WERI-Rb-1 (cell line): ENCODE measurements around the gene PPM1L.
"Not testable (repeated sequence)": the region's sequence is repeated elsewhere in the genome, so short reads cannot be mapped to it uniquely, and the experiment has no call there.

Experiments
- DNase-seq: peaks from one replicate; pipeline ENCODE4 v3.0.0-alpha.2; 2020
- H3K27ac ChIP-seq: fragments of 250-450 bp; sonication (Bioruptor Pico); 2 replicates; pipeline ENCODE4 v1.5.1; 2020; ENCODE audit warnings: mild to moderate bottlenecking, moderate library complexity
- H3K27me3 ChIP-seq: fragments of 250-450 bp; sonication (Bioruptor Pico); 2 replicates; pipeline ENCODE4 v1.5.1; 2021; ENCODE audit warnings: mild to moderate bottlenecking, low read depth, moderate library complexity; ENCODE audit not compliant: insufficient read depth, severe bottlenecking
- H3K36me3 ChIP-seq: fragments of 250-450 bp; sonication (Bioruptor Pico); 2 replicates; pipeline ENCODE4 v1.5.1; 2020; ENCODE audit warnings: mild to moderate bottlenecking, moderate library complexity
- H3K4me3 ChIP-seq: 2 replicates; pipeline ENCODE4 v1.5.1; 2011; ENCODE audit warnings: low read depth, mild to moderate bottlenecking, control low read depth, low read length
- H3K9me3 ChIP-seq: fragments of 250-450 bp; sonication (Bioruptor Pico); 2 replicates; pipeline ENCODE4 v1.5.1; 2021; ENCODE audit warnings: mild to moderate bottlenecking, moderate library complexity; ENCODE audit not compliant: severe bottlenecking
- CTCF ChIP-seq: IDR thresholded peaks from 2 replicates; pipeline ENCODE4 v1.5.1; 2011; ENCODE audit warnings: low read depth, mild to moderate bottlenecking, control low read depth, inconsistent platforms, low read length

Gene PPM1L

GRCh38 chr3:160755776-160756304 is at the start of gene PPM1L:
Gene PPM1L (plus strand): TSS chr3:160756231.
- H3K27ac ChIP-seq, result peak within 1 kb of the TSS; percentile 95
- H3K27me3 ChIP-seq, result no peaks in the 10 kb centered on the region
- no peak for TF ChIP-seq CTCF
- H3K4me3 ChIP-seq, result peak within 1 kb of the TSS; percentile 79
- peaks cover 5% of the 10 kb centered on the region for H3K36me3 ChIP-seq
- H3K9me3 ChIP-seq, result no peaks in the 10 kb centered on the region
- DNase-seq, result peak; percentile 55

DNA sequence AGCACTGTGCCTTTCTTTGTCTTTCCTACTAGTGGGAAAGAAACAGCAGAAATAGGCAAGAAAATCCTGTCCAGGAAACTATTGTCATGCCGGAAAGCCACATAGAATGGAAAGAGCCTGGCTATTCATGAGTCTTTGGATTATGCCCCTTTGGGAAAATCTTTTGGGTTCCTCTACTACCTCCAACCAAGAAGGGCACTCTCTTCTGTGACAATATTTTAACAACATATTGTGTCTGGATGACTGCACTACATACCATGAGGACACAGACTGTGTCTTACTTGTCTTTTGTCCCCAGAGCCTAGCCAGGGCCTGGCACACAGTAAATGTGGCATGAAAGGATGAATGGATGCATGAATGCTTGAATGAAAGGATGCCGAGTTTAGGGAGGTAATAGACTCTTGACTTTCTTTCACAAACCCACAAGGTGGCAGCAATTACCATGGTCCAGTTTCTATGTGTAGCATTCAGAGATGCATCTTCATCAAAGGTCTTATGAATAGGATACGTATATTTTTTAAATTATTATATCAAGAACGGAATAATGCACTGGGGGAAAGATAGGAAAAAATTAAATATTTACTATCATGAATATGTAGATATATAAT is 48.7 kb upstream of the PPM1L start:
- DNase-seq, result peak; percentile 30
- TF ChIP-seq CTCF, result peak; percentile 49
- no peak overlapping the region for H3K4me3 ChIP-seq
- H3K27me3 ChIP-seq, result no peaks in the 10 kb centered on the region
- H3K36me3 ChIP-seq, result no peaks in the 10 kb centered on the region
- no peaks in the 10 kb centered on the region for H3K9me3 ChIP-seq
- no peak overlapping the region for H3K27ac ChIP-seq

DNA sequence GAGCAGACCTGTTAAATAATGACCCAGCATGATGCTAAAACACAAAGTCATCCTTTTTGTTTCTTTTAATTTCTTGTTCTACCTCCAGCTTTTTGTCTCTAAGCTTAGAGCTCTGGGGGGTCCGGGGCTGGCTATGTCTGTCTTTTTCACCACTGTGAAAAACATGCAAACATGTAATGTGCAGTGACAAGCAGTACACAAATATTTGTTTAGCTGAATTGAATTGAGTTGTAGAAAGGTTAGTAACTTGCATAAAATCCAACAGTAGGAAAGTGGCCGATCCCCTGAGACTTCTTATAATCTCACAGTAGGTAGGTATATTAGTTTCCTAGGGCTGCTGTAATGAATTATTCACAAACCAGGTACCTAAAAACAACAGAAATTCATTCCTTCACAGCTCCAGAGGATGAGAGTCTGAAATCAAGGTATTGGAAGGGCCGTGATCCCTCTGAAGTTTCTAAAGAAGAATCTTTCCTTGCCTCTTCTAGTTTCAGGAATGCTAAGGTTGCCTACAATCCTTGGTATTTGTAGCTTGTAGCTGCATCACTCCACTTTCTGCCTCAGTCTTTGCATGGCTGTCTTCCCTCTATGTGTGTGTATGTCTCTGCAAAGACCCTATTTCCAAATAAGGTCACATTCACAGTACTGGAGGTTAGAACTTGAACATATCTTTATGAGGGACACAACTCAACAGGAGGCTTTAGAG is 46.4 kb upstream of the PPM1L start:
- Histone ChIP-seq H3K27me3 (no peaks in the 10 kb centered on the region), H3K36me3 (no peaks in the 10 kb centered on the region), H3K27ac (no peak overlapping the region), H3K9me3 (no peaks in the 10 kb centered on the region), H3K4me3 (no peak overlapping the region)
- no peak for DNase-seq
- TF ChIP-seq CTCF, result no peak

- H3K4me3 ChIP-seq, DNase-seq, H3K27me3 ChIP-seq, H3K9me3 ChIP-seq, H3K27ac ChIP-seq, H3K36me3 ChIP-seq: not testable (repeated sequence)
Observed at GRCh38 chr3:160713144-160713543, 42.9 kb upstream of the PPM1L start.

GRCh38 chr3:160719710-160720109 is 36.3 kb upstream of the PPM1L start:
- H3K36me3 ChIP-seq, result no peaks in the 10 kb centered on the region
- H3K9me3 ChIP-seq, result no peaks in the 10 kb centered on the region
- no peak overlapping the region for H3K4me3 ChIP-seq
- H3K27ac ChIP-seq, result no peak overlapping the region
- TF ChIP-seq CTCF, result no peak
- DNase-seq, result no peak
- H3K27me3 ChIP-seq, result no peaks in the 10 kb centered on the region

DNA sequence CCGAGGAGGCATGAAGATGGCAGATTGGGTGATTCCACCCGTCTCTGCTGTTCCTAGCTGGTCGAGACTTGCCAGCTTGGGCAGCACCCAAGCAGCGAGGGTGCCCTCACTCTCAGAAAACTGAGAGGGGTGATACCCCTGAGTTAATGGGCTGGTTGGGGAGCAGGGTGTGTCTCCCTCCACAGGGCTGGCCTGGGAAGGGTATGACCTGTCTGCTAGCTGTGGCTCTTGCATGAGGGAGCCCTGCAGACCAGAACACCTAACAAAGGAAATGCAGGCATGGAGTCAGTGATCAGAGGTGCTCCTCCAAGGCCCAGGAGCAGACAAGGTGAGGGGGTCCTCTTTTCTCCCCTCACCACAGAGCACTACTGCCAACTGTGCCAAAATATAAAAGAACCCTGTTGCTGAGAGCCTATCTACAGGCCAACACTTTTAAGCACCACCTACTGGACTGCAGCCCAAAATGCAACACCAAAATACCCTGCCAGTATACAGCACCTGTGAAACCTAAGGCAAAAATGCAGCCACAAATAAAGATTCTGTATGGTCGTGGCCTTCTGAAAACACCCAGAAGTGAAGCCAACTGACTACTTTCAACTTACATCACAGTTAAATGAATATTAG is 35.8 kb upstream of the PPM1L start:
- no peaks in the 10 kb centered on the region for H3K9me3 ChIP-seq
- no peaks in the 10 kb centered on the region for H3K27me3 ChIP-seq
- DNase-seq, result no peak
- no peak for TF ChIP-seq CTCF
- no peak overlapping the region for H3K4me3 ChIP-seq
- H3K36me3 ChIP-seq, result no peaks in the 10 kb centered on the region
- H3K27ac ChIP-seq, result no peak overlapping the region
